Adipose tissue (tissue), 3 donors: ENCODE data around the gene KDM8. TPM values are rescaled to one million over a fixed set of nuclear protein-coding genes. Genes with fewer than 3 reads are reported as not detected.

Source experiments
- H3K27ac ChIP-seq: one replicate; pipeline ENCODE4 v1.5.1; 2013; ENCODE audit warnings: low read depth, low read length
- WGBS, 3 donors: extraction: QIAGEN DNeasy Blood & Tissue Kit; methylation state at CpG; one replicate each; pipeline ENCODE4 v1.1.7; 2013; 5-methylcytosine and 5-hydroxymethylcytosine counted together
- polyA plus RNA-seq, 3 donors: library from polyadenylated mRNA; stranded (reverse); fragments of 200-250 nt; gene quantifications; one replicate each; pipeline ENCODE4 v1.2.3, GENCODE V29; 2013
- donor health status: healthy with polysubstance abuse.
- donor health status: Bipolar disorder and iron deficiency.
- donor health status: healthy.

The KDM8 gene
- polyA plus RNA-seq, 3 donors, result 2.5 to 4.2 (median 2.6) TPM

- H3K27ac ChIP-seq, result no peak overlapping the region
- WGBS, 3 donors, result 92 to 95% (median 93%) methylated on average over 14 of the region's 14 CpGs
Observed at GRCh38 chr16:27224271-27224737, 21.0 kb downstream of the KDM8 start.

- WGBS, 3 donors, result 86 to 87% (median 86%) methylated on average over 19 of the region's 19 CpGs
- H3K27ac ChIP-seq, result no peak overlapping the region
Observed at GRCh38 chr16:27224741-27225300, 21.5 kb downstream of the KDM8 start.

- WGBS, 3 donors, result 49 to 74% (median 71%) methylated on average over 27 of the region's 27 CpGs
- H3K27ac ChIP-seq, result no peak overlapping the region
Observed at GRCh38 chr16:27225536-27226360, 22.4 kb downstream of the KDM8 start.

GRCh38 chr16:27226476-27226875 is 23.1 kb downstream of the KDM8 start:
- 62 to 90% (median 88%) methylated on average over 19 to 20 of the region's 20 CpGs for WGBS, 3 donors
- H3K27ac ChIP-seq, result no peak overlapping the region

GRCh38 chr16:27226976-27227705 is 23.8 kb downstream of the KDM8 start:
- 84 to 88% (median 85%) methylated on average over 16 of the region's 16 CpGs for WGBS, 3 donors
- no peak overlapping the region for H3K27ac ChIP-seq

GRCh38 chr16:27228045-27228444 is 24.7 kb downstream of the KDM8 start:
- H3K27ac ChIP-seq, result no peak overlapping the region
- 69 to 90% (median 81%) methylated on average over 11 to 12 of the region's 12 CpGs for WGBS, 3 donors

GRCh38 chr16:27228621-27229501 is 25.5 kb downstream of the KDM8 start:
- WGBS, 3 donors, result 70 to 82% (median 78%) methylated on average over 21 of the region's 21 CpGs
- H3K27ac ChIP-seq, result no peak overlapping the region

GRCh38 chr16:27229891-27230470 is 26.7 kb downstream of the KDM8 start:
- 92 to 97% (median 95%) methylated on average over 18 of the region's 18 CpGs for WGBS, 3 donors
- H3K27ac ChIP-seq, result no peak overlapping the region

GRCh38 chr16:27230562-27231001 is 27.3 kb downstream of the KDM8 start:
- no peak overlapping the region for H3K27ac ChIP-seq
- WGBS, 3 donors, result 81 to 87% (median 84%) methylated on average over 16 of the region's 16 CpGs

GRCh38 chr16:27231692-27232060 is 28.4 kb downstream of the KDM8 start:
- 69 to 85% (median 81%) methylated on average over 8 of the region's 8 CpGs for WGBS, 3 donors
- H3K27ac ChIP-seq, result no peak overlapping the region

- 60 to 83% (median 64%) methylated on average over 26 of the region's 26 CpGs for WGBS, 3 donors
- H3K27ac ChIP-seq, result no peak overlapping the region
Observed at GRCh38 chr16:27232061-27232900, 29.0 kb downstream of the KDM8 start.

- no peak overlapping the region for H3K27ac ChIP-seq
Observed at GRCh38 chr16:27232901-27233625, 29.7 kb downstream of the KDM8 start.

GRCh38 chr16:27233731-27234130 is 30.4 kb downstream of the KDM8 start:
- 93 to 98% (median 94%) methylated on average over 6 of the region's 6 CpGs for WGBS, 3 donors
- H3K27ac ChIP-seq, result no peak overlapping the region

More at GRCh38 chr16:27232901-27233625, 29.7 kb downstream of the KDM8 start:
- WGBS, 3 donors, result 84 to 87% (median 86%) methylated on average over 13 of the region's 13 CpGs

- 91 to 96% (median 96%) methylated on average over 8 of the region's 8 CpGs for WGBS, 3 donors
- H3K27ac ChIP-seq, result no peak overlapping the region
Observed at GRCh38 chr16:27234171-27234570, 30.8 kb downstream of the KDM8 start.

- WGBS, 3 donors, result 26 to 37% (median 31%) methylated on average over 4 of the region's 4 CpGs
Observed at GRCh38 chr16:27234603-27235002, 31.3 kb downstream of the KDM8 start.

More at GRCh38 chr16:27234603-27235002, 31.3 kb downstream of the KDM8 start:
- H3K27ac ChIP-seq, result no peak overlapping the region
